ENCODE data around the gene NEUROD2.
"Not testable (repeated sequence)": the region's sequence is repeated elsewhere in the genome, so short reads cannot be mapped to it uniquely, and the experiment has no call there.

The NEUROD2 gene

DNA sequence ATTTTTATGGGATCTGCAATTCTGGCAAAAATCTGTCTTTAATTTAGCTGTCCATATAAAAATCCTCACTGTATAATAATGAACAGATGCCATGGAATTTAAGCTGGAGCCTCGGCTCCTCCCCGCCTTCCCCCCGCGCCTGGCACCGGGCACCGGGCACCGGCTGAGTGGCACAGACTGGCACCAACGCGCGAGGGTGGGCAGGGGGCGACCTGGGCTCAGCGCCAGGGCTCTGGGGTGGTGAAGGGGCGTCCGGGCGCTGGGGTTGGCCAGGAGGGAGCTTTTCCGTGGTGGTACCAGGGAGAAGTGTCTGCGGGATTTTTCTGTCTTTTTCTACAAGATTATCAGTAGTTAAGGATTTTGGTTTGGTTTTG is 9.1 kb downstream of the NEUROD2 start:
- H3K27me3 Mint-ChIP-seq: peaks cover 98% of the 10 kb centered on the region
- no peak overlapping the region for H3K27ac Mint-ChIP-seq
- no peaks in the 10 kb centered on the region for H3K36me3 Mint-ChIP-seq (ENCODE audit: low read depth)
- no peak overlapping the region for H3K4me3 Mint-ChIP-seq
- peaks cover 24% of the 10 kb centered on the region for H3K4me1 Mint-ChIP-seq (ENCODE audit: low read depth)
- intact Hi-C loops (cut with micrococcal nuclease): no loop called here
- H3K9me3 Mint-ChIP-seq: no peaks in the 10 kb centered on the region

GRCh38 chr17:39598047-39598481 is 9.7 kb downstream of the NEUROD2 start:
- H3K4me3 Mint-ChIP-seq: no peak overlapping the region
- no peak overlapping the region for H3K27ac Mint-ChIP-seq
- H3K4me1 Mint-ChIP-seq (ENCODE audit: low read depth): peaks cover 21% of the 10 kb centered on the region

GRCh38 chr17:39597372-39598046 is 10.2 kb downstream of the NEUROD2 start:
- intact Hi-C loops (cut with micrococcal nuclease): no loop called here

More at GRCh38 chr17:39598047-39598481, 9.7 kb downstream of the NEUROD2 start:
- H3K27me3 Mint-ChIP-seq: peaks cover 98% of the 10 kb centered on the region
- no peaks in the 10 kb centered on the region for H3K36me3 Mint-ChIP-seq (ENCODE audit: low read depth)
- intact Hi-C loops (cut with micrococcal nuclease): no loop called here
- H3K9me3 Mint-ChIP-seq: no peaks in the 10 kb centered on the region

DNA sequence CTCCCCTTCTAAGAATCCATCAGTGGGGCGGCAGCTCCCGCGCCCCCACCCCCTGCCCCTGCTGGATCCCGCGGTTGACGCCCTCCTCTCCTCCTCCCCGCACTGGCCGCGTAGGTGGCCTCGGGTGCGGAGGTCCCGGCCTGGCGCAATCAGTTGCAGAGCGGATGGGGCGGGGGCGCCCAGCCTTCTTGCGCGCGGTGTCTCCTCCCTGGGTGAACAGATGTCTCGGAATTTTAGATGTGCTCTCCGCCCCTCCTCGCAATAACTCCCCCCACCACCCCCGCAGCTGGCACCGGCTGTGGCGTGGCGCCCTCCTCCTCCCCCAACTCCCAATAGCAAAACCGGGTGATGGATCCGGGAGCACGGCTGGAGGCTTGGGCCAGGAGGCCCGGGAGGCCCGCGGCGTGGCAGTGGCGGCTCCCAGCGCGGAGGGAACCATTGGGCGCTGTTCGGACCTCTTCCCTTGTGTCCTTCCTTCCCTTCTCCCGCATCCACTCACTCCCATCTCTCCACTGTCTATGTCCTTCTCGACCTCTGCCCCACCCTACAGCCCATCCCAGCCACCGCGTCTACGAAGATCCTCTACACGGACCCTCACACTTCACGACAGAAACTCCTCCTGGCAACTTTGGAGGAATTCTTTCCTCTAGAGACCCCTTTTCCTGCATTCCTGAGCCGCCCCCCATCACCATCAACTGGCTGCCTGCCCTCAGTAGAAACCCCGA is 11.0 kb downstream of the NEUROD2 start:
- Mint-ChIP-seq H3K27me3 (peaks cover 97% of the 10 kb centered on the region), H3K27ac (no peak overlapping the region), H3K36me3 (ENCODE audit: low read depth) (no peaks in the 10 kb centered on the region), H3K4me1 (ENCODE audit: low read depth) (peaks cover 21% of the 10 kb centered on the region), H3K9me3 (no peaks in the 10 kb centered on the region), H3K4me3 (no peak overlapping the region)
- intact Hi-C loops (cut with micrococcal nuclease): no loop called here

More at GRCh38 chr17:39597372-39598046, 10.2 kb downstream of the NEUROD2 start:
- H3K4me1 Mint-ChIP-seq (ENCODE audit: low read depth): peaks cover 21% of the 10 kb centered on the region
- H3K9me3 Mint-ChIP-seq: no peaks in the 10 kb centered on the region
- no peaks in the 10 kb centered on the region for H3K36me3 Mint-ChIP-seq (ENCODE audit: low read depth)
- H3K4me3 Mint-ChIP-seq: no peak overlapping the region
- no peak overlapping the region for H3K27ac Mint-ChIP-seq
- H3K27me3 Mint-ChIP-seq: peaks cover 98% of the 10 kb centered on the region

- peaks cover 27% of the 10 kb centered on the region for H3K4me1 Mint-ChIP-seq (ENCODE audit: low read depth)
Measured at GRCh38 chr17:39595928-39596510, 11.7 kb downstream of the NEUROD2 start.

DNA sequence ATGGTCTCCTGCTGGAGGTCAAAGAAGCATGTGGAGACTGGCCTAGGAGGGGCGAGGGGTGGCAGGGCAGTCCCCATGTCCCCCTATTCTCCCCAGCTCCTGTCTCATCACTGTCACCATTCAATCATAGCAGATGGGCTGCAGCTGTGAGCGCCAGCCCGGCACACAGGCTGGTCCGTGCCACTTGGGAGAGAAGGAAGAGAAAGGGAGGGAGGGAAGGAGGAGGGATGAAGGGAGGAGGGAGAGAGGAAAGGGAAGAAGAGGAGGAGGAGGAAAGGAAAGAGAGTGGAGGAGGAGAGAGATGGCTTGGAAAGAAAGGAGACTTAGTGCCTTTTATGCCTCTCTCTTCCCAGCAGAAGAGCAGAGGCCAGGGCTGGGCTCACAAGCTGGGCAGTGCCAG is 12.4 kb downstream of the NEUROD2 start:
- H3K36me3 Mint-ChIP-seq (ENCODE audit: low read depth): no peaks in the 10 kb centered on the region
- H3K27me3 Mint-ChIP-seq: peaks cover 88% of the 10 kb centered on the region
- no peak overlapping the region for H3K27ac Mint-ChIP-seq
- intact Hi-C loops (cut with micrococcal nuclease): no loop called here
- H3K4me3 Mint-ChIP-seq: no peak overlapping the region
- no peaks in the 10 kb centered on the region for H3K9me3 Mint-ChIP-seq
- peaks cover 34% of the 10 kb centered on the region for H3K4me1 Mint-ChIP-seq (ENCODE audit: low read depth)

More at GRCh38 chr17:39595928-39596510, 11.7 kb downstream of the NEUROD2 start:
- no peak overlapping the region for H3K27ac Mint-ChIP-seq
- no peaks in the 10 kb centered on the region for H3K36me3 Mint-ChIP-seq (ENCODE audit: low read depth)
- no peaks in the 10 kb centered on the region for H3K9me3 Mint-ChIP-seq
- no peak overlapping the region for H3K4me3 Mint-ChIP-seq
- peaks cover 95% of the 10 kb centered on the region for H3K27me3 Mint-ChIP-seq
- intact Hi-C loops (cut with micrococcal nuclease): no loop called here

DNA sequence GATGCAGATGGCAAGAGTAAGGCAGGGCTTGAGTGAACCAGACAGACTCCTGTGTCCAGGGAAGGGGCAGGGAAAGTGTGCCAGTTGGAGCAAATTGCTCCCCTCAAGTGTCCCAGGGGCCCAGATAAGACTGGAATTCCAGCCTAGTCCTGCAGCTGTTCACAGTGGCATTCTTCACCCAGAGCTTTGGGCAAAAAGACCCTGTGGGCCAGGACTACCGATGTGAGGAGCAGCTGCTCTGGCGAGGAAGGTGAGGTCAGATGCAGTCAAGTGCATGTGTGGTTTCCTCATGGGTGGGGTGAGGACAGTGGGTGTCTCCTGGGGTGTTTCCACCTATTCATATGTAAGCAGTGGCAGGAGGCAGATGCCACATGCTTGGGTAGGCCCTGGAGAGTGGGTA is 14.3 kb downstream of the NEUROD2 start:
- H3K36me3 Mint-ChIP-seq (ENCODE audit: low read depth): no peaks in the 10 kb centered on the region
- intact Hi-C loops (cut with micrococcal nuclease): no loop called here
- no peak overlapping the region for H3K27ac Mint-ChIP-seq
- H3K27me3 Mint-ChIP-seq: peaks cover 82% of the 10 kb centered on the region
- no peak overlapping the region for H3K4me3 Mint-ChIP-seq
- H3K4me1 Mint-ChIP-seq (ENCODE audit: low read depth): peaks cover 24% of the 10 kb centered on the region
- no peaks in the 10 kb centered on the region for H3K9me3 Mint-ChIP-seq

DNA sequence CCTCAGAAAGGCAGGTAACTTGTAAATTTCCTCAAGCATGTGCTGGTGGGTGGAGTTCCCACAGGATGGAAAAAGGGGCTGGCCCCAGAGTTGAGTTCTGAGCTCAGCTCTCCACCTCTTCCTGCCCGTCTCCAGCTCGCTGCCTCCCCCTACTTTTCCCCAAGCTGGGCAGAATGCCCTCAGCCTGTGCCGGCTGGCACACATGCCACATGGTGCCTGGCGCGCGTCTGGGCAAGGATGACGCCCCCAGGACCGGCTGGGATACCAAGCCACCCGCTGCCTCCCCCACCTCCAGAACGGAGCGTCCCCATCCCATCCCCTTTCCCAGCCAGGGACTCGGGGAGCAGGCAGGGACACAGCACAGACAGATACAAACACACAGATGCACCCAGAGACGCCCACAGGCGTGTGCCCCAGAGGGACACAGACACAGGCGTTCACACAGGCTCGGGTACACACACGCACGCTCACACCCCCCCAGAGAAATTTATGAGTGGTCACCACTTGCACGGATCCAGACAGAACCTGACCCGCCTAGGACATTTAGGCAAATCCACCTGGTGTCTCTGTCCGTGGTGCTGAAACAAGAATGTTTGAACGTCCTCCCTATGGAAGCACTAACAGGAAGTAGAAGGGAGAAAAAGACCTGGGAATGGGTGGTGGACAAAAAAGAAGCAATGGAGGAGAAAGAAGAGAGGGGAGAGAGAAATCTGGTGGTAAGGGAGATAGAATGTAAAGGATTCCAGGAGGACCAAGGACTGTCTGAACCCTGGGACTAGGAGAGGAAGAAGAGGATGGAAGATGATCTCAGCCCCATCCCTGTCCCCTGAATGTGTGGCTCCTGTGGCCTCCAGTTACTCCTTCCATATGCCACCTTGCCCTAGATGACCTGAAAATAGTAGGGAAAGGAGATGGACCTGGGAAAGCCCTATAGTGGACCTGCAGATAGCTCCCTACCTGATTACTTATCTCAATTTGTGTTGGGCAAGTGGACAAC is 15.5 kb downstream of the NEUROD2 start:
- no peaks in the 10 kb centered on the region for H3K9me3 Mint-ChIP-seq
- peaks cover 20% of the 10 kb centered on the region for H3K4me1 Mint-ChIP-seq (ENCODE audit: low read depth)
- H3K27me3 Mint-ChIP-seq: peaks cover 76% of the 10 kb centered on the region
- no peak overlapping the region for H3K27ac Mint-ChIP-seq
- intact Hi-C loops (cut with micrococcal nuclease): no loop called here
- H3K36me3 Mint-ChIP-seq (ENCODE audit: low read depth): no peaks in the 10 kb centered on the region
- H3K4me3 Mint-ChIP-seq: no peak overlapping the region

DNA sequence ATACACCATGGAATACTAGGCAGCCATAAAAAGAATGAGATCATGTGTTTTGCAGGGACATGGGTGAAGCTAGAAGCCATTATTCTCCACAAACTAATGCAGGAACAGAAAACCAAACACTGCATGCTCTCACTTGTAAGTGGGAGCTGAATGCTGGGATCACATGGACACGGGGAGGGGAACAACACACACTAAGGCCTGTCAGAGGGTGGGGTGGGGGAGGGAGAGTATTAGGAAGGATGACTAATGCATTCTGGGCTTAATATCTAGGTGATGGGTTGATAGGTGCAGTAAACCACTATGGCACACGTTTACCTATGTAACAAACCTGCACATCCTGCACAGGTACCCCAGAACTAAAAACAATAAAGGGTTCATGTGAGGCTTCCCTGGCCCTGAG is 17.5 kb downstream of the NEUROD2 start:
- H3K27ac Mint-ChIP-seq; H3K9me3 Mint-ChIP-seq; H3K4me3 Mint-ChIP-seq; H3K36me3 Mint-ChIP-seq (ENCODE audit: low read depth); intact Hi-C loops (cut with micrococcal nuclease): not testable (repeated sequence)
- Mint-ChIP-seq H3K27me3 (peaks cover 59% of the 10 kb centered on the region), H3K4me1 (ENCODE audit: low read depth) (peaks cover 20% of the 10 kb centered on the region)

DNA sequence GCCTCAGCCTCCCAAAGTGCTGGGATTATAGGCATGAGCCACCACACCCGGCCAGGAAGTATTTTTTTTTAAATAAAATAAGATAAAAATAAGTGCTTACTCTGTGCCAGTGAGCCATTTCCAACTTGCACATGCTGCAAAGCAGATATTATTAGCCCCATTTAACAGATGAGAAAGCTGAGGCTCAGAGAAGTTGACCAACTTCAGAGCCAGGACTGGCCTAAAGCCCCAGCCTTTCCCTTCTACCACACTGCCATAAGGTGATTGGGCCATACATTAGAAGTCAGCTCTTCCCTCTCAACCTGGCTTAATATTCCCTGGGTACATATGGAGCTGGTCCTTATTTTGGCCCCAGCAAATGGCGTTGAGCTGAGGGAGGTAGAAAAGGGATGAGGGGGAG is 25.1 kb downstream of the NEUROD2 start:
- H3K4me1 Mint-ChIP-seq (ENCODE audit: low read depth): no peaks in the 10 kb centered on the region
- peaks cover 25% of the 10 kb centered on the region for H3K27me3 Mint-ChIP-seq
- H3K27ac Mint-ChIP-seq: no peak overlapping the region
- H3K4me3 Mint-ChIP-seq: no peak overlapping the region
- intact Hi-C loops (cut with micrococcal nuclease): no loop called here
- H3K36me3 Mint-ChIP-seq (ENCODE audit: low read depth): no peaks in the 10 kb centered on the region
- H3K9me3 Mint-ChIP-seq: no peaks in the 10 kb centered on the region

- no peaks in the 10 kb centered on the region for H3K4me1 Mint-ChIP-seq (ENCODE audit: low read depth)
- H3K4me3 Mint-ChIP-seq: no peak overlapping the region
- peaks cover 24% of the 10 kb centered on the region for H3K27me3 Mint-ChIP-seq
- no peaks in the 10 kb centered on the region for H3K9me3 Mint-ChIP-seq
- H3K36me3 Mint-ChIP-seq (ENCODE audit: low read depth): no peaks in the 10 kb centered on the region
- H3K27ac Mint-ChIP-seq: no peak overlapping the region
- intact Hi-C loops (cut with micrococcal nuclease): no loop called here
Measured at GRCh38 chr17:39581759-39582085, 26.0 kb downstream of the NEUROD2 start.

GRCh38 chr17:39581071-39581758 is 26.5 kb downstream of the NEUROD2 start:
- no peaks in the 10 kb centered on the region for H3K9me3 Mint-ChIP-seq
- peaks cover 27% of the 10 kb centered on the region for H3K27me3 Mint-ChIP-seq
- intact Hi-C loops (cut with micrococcal nuclease): no loop called here
- H3K36me3 Mint-ChIP-seq (ENCODE audit: low read depth): no peaks in the 10 kb centered on the region
- peaks cover 4% of the 10 kb centered on the region for H3K4me1 Mint-ChIP-seq (ENCODE audit: low read depth)
- no peak overlapping the region for H3K27ac Mint-ChIP-seq
- no peak overlapping the region for H3K4me3 Mint-ChIP-seq

GRCh38 chr17:39580082-39580468 is 27.6 kb downstream of the NEUROD2 start:
- intact Hi-C loops (cut with micrococcal nuclease): no loop called here
- Mint-ChIP-seq H3K36me3 (ENCODE audit: low read depth) (no peaks in the 10 kb centered on the region), H3K9me3 (no peaks in the 10 kb centered on the region), H3K4me3 (no peak overlapping the region), H3K27me3 (peaks cover 38% of the 10 kb centered on the region), H3K27ac (no peak overlapping the region), H3K4me1 (ENCODE audit: low read depth) (peaks cover 6% of the 10 kb centered on the region)
